ENCODE data around the gene RARRES2.

The RARRES2 gene

DNA sequence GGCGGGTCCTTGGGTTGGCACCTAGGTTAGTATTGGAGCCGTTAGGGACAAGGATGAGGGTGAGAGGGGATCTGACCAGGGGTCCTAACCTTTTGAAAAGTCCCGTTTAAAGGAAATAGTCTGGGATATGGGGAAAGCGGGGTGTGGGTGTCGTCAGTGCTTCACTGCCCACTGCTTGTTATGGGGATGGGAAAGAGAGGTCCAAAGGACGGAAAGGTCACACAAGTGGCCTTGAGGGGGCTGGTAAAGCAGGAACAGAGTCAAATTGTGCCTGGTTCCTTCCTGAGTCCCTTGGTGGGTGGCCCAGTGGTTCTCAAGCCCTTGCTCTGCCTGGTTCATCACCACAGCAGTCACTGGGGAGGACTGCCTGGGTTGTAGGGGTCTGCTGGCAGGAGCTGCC lies 35.1 kb upstream of the RARRES2 start:
- DNase-seq (ENCODE audit: low spot score) = no peak

DNA sequence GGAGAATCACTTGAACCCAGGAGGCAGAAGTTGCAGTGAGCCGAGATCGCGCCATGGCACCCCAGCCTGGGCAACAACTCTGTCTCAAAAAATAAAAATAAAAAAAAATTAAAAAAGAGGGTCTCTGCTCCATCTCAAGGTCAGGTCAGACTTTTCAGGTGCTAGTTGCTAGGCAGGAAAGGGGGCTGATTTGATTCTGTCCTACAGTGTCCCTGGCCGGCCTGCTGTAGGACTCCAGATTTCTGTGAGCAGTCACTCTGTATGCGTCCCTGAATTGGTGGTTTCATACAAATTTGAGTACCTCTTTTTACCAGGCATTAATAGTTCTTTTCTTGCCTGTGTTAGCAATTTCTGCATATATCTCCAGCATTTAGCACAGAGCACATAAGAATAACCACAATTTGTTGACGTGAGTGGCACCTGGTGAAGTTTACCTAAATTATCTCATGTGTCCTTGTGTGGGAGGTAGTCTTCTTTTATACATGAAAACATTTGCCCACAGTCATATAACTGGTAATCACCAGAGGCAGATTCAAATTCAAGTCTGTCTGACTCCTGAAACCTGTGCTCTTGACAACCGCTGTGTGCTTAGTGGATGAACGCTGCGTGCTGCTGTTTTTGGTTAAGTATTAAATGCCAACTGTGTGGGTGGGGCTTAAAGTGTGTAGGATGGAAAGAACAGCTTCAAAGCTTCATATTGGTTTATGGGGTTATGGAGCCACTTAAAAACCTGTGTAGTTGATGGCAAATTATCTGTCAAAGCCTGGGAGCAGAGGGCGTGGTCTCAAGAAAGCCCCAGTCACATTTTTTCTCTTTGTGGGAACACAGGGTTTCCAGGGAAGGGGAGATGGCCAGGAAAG lies 34.5 kb upstream of the RARRES2 start:
- DNase-seq (ENCODE audit: low spot score) = no peak

DNA sequence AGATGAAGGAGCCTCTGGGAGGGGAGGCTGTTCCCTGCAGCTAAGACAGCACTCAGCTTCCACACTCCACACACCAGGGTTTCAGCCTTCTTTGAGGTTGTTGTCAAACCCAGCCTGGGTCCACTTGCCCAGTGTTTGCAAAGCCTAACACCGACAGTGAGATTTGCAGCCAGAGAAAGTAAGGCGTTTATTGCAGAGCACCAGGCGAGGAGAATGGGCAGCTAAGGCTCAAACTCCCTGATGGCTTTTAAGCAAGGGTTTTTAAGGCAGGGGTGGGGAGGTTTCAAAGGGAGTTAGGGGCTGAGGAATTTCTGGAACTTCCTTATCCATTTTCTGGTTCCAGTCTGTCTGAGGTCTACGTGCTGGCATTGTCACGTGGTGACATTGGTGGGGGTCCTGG lies 33.0 kb upstream of the RARRES2 start:
- DNase-seq (ENCODE audit: low spot score) = no peak

DNA sequence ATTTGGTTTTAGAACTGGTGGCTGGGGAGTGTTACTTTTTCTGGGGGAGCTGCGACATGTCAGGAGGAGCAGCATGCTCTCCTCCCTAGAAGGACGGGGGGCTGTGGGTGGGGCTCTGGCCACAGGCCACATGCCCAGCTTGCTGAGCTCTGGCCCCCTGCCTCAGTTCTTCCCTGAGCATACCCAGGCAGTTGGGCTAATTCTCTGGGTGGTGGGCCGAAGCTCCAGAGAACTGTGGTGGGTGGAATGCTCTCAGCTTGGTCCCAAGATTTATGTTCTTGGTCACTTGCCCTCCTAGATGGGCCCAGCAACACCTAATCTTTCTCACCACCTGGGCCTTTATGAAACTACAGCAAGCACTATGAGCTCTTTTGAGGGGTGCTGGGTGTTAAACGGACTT lies 32.6 kb upstream of the RARRES2 start:
- DNase-seq (ENCODE audit: low spot score) = no peak

DNA sequence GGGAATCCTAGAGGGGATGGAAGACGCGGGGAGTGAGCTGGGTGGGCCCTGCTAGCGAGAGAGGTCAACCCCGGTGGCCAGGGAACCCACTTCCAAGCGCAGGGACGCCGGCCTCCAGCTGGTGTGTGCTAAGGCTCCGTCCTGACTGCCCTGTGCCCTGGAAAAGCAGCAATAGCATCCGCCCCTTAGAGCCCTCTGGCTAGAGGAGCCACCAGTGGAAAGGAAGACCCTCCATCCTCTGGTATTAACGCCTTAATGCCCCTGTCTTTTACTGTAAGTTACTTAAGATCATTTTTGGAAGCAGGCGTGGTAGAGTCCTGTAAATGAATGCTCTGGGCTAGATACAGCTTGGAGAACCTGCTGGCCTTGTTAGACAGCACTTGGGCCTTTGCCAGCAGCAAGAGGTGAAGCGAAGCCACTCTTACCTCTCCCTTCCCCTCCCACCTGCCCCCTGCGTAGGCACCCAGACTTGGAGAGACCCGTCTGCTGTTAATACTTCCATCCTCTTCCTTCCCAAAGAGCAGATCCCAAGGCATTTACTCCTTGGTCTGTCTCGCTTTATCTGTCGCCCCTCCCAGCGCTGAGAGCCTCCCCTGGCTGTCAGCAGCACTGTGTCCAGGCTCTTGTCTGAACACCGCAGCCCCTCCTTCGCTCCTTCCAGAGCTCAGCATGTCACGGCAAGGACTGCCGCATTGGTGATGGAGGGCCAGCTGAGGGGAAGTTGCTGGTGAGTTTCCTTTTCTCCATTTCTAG lies 31.8 kb upstream of the RARRES2 start:
- DNase-seq (ENCODE audit: low spot score) = no peak

DNA sequence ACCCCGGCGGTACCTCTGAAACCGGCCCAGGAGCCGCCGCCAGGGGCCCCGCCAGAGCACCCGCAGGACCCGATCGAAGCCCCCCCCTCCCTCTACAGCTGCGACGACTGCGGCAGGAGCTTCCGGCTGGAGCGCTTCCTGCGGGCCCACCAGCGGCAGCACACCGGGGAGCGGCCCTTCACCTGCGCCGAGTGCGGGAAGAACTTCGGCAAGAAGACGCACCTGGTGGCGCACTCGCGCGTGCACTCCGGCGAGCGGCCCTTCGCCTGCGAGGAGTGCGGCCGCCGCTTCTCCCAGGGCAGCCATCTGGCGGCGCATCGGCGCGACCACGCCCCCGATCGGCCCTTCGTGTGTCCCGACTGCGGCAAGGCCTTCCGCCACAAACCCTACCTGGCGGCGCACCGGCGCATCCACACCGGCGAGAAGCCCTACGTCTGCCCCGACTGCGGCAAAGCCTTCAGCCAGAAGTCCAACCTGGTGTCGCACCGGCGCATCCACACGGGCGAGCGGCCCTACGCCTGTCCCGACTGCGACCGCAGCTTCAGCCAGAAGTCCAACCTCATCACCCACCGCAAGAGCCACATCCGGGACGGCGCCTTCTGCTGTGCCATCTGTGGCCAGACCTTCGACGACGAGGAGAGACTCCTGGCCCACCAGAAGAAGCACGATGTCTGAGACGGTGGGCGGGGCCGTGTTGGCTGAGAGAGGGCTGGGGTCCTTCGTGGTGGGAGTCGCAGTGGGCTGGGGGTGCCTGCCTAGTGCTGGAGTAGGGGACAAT lies 31.0 kb upstream of the RARRES2 start:
- no peak for DNase-seq (ENCODE audit: low spot score)

DNA sequence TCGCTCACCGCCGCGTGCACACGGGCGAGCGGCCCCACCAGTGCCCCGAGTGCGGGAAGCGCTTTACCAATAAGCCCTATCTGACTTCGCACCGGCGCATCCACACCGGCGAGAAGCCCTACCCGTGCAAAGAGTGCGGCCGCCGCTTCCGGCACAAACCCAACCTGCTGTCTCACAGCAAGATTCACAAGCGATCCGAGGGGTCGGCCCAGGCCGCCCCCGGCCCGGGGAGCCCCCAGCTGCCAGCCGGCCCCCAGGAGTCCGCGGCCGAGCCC lies 30.5 kb upstream of the RARRES2 start:
- DNase-seq (ENCODE audit: low spot score) = no peak

DNA sequence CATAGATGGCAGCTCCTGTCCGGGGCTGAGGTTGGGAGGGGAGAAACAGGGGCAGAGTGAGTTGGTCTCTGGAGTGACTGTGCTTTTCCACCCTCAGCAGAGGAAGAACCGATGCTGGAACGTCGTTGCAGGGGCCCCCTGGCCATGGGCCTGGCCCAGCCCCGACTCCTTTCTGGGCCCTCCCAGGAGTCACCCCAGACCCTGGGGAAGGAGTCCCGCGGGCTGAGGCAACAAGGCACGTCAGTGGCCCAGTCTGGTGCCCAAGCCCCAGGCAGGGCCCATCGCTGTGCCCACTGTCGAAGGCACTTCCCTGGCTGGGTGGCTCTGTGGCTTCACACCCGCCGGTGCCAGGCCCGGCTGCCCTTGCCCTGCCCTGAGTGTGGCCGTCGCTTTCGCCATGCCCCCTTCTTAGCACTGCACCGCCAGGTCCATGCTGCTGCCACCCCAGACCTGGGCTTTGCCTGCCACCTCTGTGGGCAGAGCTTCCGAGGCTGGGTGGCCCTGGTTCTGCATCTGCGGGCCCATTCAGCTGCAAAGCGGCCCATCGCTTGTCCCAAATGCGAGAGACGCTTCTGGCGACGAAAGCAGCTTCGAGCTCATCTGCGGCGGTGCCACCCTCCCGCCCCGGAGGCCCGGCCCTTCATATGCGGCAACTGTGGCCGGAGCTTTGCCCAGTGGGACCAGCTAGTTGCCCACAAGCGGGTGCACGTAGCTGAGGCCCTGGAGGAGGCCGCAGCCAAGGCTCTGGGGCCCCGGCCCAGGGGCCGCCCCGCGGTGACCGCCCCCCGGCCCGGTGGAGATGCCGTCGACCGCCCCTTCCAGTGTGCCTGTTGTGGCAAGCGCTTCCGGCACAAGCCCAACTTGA lies 29.9 kb upstream of the RARRES2 start:
- no peak for DNase-seq (ENCODE audit: low spot score)

DNA sequence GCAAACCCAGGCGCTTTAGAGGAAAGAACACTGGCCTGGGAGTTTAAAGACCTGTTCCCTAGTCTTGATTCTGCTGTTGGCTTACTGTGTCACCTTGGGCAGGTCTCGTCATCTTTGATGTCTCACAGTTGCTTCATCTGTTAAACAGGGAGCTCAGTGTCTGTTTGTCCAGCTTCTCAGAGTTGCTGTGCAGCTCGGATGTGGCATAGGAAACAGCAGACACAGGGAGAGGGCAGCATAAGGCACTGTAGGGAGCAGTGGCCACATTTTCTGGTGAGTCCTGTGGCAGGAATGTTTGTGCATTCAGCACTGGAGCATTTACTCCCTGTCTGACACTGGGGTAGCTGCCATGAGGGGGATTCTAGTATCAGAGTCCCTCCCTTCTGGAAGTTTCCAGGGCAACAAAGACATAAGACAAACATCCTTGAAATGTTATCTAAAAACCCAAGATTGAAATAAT lies 29.2 kb upstream of the RARRES2 start:
- DNase-seq (ENCODE audit: low spot score) = no peak

DNA sequence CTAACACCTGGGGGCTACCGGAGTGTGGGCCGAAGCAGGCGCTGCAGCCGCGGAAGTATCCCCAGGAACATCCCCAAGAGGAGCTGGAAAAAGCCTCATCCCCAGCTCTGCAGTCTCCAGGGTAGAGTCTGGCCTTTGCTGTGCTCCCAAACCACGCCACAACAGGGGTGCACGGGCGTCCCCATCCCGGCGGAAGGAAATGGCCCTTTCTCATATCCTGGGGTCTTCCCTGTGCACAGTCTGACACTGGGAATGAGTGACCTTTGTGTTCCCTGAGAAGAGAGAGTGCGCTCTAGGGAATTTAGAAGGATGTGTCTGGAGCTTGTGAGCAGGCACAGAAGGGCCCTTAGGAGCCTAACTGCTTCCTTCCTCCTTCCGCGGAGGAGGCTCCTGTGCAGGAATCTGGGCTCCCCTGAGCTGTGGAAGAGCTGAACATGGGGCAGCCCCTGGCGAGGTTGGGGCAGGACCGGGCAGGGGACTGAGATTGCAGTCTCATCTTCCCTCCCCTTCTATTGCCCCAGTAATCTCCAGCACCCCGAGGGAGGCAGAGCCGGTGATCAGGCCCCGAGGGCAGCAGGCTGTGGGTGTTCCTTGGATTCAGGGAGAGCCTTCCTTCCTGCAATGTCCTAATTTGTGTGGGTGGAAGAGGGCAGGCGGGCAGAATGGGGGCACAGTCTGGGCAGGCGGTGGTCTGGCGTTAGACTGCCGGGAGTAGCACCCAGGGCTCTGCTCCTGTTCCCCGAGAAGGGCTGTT lies 28.5 kb upstream of the RARRES2 start:
- DNase-seq (ENCODE audit: low spot score) = no peak

DNA sequence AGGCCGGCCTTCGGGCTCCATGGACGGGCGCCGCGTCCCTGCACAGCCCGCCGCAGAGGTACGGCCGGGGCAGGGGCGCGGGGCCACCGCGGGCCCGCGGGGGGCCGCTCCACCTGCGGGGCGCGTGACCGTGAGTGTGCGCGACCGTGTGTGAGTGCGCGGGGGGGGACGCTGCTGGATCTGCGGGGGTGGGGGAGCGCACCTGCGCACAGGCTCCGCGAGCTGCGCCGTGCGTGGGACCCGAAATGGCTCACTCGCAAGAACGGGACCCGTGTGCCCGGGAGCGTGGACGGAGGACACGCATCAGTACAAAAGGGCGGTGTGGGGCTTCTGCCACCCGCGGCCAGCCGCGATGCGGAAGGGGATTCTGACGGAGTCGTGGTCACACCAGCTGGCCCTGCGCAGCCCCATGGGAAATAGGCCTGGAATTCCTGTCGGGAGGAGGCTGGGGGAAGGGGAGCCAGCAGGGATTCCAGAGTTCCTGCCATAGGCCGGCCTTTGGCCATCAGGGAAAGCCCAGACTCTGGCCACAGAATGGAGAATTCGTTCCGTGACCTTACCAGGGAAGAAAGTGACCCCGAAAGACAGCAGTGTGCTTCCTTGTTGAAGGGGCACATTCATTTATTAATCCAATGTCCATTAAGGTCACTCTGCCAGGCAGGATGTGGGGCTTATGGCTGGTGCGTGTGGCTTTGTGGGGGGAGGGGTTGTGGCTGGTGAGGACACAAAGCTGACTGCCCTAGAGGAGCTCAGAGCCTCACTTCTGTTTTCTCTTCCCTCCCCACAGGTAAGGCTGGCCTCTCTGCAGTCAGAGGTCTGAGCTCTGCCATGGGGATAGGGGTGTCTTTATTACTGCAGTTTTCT lies 27.7 kb upstream of the RARRES2 start:
- no peak for DNase-seq (ENCODE audit: low spot score)

DNA sequence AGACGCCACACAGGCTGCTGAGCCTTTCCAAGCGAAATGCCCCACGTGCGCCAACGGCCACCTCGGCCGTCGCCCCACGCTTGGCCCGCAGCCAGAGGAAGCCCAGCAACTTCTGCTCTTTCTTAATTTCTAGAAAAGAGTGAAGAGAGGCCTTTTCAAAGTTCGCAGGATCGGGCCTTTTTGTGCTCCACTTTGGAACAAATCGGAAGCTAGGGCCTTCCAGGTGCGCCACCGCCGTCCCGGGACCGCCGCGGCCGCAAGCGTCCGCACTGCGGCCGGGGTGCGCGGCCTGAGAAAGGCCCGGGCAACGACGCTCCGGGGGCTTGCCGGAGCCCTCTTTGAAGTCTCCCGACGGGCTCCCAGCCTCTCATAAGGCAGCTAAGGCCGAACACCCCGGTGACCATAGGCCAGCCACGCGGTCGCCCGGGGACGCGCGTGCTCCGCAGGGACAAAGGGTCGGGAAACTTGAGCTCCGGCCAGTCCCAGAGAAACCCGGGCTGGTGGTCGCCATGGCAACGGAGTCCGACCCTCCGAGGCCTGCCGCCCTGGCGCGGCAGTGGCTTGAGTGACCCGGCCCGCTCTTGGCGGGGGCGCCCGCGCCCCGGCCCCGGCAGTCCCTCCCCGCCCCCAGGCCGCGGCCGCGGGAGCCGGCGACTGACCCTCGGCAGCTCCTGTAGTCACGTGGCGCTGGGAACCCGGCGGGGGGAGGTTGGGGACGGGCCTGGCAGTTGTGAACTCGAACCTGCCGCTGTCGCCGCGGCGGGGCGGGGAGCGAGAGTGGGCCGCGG lies 26.9 kb upstream of the RARRES2 start, which contains the start of gene REPIN1:
TSS of gene REPIN1 (plus strand) at position 727 of the 788 bp plus-strand sequence. CDS start 890 bp downstream, outside the sequence.
- DNase-seq (ENCODE audit: low spot score) = peak; percentile 77

DNA sequence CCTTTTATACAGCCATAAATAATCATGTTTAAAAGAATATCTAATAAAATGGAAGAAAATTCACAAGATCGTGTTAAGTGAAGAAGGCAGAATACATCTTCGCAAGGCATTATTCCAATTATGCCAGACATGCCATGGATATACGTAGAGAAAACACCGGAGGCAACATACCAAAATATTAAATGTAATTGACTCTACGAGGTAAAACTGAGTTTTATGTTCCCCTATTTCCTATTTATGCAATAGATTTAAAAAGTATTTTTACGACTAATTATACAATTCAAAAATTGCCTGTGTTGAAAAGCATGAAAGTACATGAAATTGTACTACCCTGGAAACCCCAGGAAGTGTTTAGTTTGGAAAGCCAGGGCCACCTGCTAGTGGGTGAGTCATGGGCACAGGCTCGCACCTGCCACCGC lies 26.3 kb upstream of the RARRES2 start:
- no peak for DNase-seq (ENCODE audit: low spot score)

DNA sequence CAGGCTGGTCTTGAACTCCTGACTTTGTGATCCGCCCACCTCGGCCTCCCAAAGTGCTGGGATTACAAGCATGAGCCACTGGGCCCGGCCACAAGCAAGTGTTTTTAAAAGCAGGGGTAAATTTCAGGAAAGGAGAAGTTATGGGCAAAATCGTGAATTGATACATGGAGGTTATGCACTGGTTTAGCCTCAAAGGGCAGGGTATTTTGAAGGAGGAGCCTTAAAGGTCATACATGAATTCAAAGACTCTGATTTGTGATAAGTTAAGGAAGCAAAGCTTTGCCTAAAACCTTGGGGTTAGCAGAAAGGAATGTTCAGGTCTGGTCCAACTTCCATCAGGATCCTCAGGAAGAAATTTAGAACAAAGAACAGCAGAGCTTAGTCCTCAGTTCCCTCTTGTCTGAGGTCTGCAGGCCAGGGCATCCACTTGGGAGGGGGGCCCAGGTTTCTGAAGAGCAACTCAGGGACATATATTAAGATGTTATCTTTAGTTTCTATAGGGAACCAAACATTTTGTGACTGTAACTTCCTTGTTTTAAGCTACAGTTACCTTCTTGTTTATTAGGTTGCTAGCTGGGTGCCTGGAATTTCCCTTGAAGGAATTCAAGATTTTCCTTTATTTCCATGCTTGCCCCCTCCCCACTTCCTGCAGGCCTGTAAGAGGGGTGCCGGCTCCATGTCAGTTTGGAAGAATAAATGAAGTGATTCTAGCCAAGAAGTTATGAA lies 24.4 kb upstream of the RARRES2 start:
- no peak for DNase-seq (ENCODE audit: low spot score)

DNA sequence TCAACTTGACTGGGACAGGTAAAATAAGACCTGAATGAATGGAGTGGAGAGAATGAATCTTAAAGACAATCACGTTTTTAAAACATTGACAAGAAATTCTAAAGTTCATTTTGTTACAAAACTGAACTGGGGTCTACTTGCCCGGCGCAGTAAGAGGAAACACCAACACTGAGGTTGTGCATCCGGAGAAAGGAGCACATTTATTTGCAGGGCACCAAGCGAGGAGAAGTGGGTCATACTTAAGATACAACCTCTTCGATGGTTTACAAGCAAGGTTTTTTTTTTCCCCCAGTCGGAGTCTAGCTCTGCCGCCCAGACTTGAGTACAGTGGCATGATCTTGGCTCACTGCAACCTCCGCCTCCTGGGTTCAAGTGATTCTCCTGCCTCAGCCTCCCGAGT lies 23.8 kb upstream of the RARRES2 start:
- DNase-seq (ENCODE audit: low spot score) = no peak

DNA sequence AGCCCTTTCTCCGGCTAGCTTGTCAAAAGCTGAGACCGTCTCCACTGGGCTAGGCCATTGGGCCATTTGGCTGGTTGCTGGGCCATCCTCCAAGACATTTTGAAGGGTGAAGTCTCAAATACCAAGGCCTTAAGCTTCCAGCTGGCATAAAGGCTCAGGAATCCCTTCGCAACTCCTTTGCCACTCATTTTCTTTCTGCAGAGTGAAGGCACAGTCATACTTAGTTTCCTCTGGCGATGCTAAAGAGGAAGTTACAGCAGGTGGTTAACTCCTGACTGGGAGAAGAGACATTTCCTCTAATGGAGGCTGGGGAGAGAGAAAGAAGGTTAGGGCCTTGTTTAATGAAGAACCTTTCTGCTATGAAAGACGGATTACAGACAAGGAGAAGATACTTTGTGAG lies 22.4 kb upstream of the RARRES2 start:
- no peak for DNase-seq (ENCODE audit: low spot score)

DNA sequence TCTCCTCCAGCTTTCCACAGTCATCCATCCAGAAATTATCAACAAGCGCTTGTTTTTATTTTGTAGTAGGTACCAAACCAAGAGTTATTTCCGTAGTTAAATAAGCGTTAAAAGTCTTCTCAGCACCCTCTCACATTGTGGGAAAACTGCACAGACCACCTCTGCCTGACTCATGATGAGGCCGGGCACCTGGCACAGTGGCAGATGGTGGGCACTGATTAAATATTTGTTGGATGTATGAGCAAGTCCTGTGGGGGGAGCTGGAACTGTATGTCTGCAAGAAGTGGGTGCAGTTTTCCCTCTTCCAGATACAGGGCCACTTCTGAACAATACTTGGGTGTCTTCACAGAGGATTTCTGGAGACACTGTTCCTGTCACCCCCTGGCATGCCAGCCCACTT lies 21.9 kb upstream of the RARRES2 start:
- no peak for DNase-seq (ENCODE audit: low spot score)

DNA sequence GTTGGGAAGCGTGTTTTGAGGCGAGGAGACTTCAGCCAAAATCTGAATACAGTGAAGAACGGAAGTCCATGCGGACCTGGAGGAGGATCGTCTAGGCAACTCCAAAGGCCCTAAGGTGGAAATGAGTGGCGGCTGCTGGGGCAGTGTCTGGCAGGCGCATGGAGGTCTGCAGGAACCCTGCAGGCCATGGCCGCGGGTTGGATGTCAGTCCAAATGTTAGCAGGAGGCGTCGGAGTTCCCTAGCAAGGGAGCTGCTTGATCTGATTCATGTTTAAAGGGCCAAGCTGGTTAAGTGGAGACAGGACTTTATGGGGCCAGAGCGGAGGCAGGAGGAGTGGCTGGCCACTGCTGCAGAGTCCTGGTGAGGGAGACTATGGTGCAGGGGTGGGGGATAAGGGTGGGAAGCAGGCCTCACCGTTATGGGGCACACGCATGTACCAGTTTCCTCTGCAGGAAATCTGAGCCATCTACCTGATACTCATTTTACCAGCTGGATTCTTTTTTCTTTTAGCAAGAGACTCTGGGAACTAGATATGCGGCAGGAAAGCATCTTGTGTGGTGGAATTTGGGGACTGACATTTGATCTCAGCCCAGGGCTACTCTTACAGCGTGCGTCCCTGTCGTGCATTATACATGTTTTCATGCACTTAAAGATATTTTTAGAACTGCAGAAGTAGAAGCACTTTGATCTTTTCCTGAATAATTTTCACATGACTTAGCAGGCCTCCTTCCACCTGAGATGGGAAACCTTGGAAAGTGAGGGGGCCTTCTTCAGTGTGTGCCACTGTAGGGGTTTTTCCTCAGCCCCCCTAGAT lies 20.6 kb upstream of the RARRES2 start:
- no peak for DNase-seq (ENCODE audit: low spot score)
